Measurements from ENCODE around the gene MRFAP1L1. TPM values are rescaled to one million over a fixed set of nuclear protein-coding genes. Genes with fewer than 3 reads are reported as not detected.

Gene MRFAP1L1
- total and polyA plus RNA-seq, 9 of the 15 experiments (the other 6 are each of a cell fraction or from before 2014, with no cell fraction given) = 37.6 to 111 (median 83.8) TPM

- 0 out of 2 replicates have a peak, but pooled peaks have one; percentile 16 for TF ChIP-seq ZBTB40 (IDR thresholded peaks at IDR 0.05)
- TF ChIP-seq ZBTB40 (CRISPR knock-in tag; IDR thresholded peaks at IDR 0.05) = no peak
- no peak for TF ChIP-seq HDAC2 (IDR thresholded peaks at IDR 0.05)
- TF ChIP-seq HLTF (IDR thresholded peaks at IDR 0.05) = no peak
- TF ChIP-seq STAT5B (CRISPR knock-in tag; IDR thresholded peaks at IDR 0.05) = no peak
- TF ChIP-seq CHCHD3 (CRISPR knock-in tag; IDR thresholded peaks at IDR 0.05) = no peak
- TF ChIP-seq ZBTB33 (CRISPR knock-in tag; IDR thresholded peaks at IDR 0.05) = peak; percentile 86
- TF ChIP-seq ZBTB2 (IDR thresholded peaks at IDR 0.05) = no peak
- TF ChIP-seq ZNF280B (CRISPR knock-in tag; IDR thresholded peaks at IDR 0.05) = no peak
Observed at GRCh38 chr4:6687947-6688878, 21.5 kb downstream of the MRFAP1L1 start (continued).
